ENCODE data around the gene ERC2. TPM values are rescaled to one million over a fixed set of nuclear protein-coding genes. Genes with fewer than 3 reads are reported as not detected.
"Not testable (repeated sequence)": the region's sequence is repeated elsewhere in the genome, so short reads cannot be mapped to it uniquely, and the experiment has no call there.

Gene ERC2
- total RNA-seq, 1 donor from 2014 or later: 1.1 TPM

DNA sequence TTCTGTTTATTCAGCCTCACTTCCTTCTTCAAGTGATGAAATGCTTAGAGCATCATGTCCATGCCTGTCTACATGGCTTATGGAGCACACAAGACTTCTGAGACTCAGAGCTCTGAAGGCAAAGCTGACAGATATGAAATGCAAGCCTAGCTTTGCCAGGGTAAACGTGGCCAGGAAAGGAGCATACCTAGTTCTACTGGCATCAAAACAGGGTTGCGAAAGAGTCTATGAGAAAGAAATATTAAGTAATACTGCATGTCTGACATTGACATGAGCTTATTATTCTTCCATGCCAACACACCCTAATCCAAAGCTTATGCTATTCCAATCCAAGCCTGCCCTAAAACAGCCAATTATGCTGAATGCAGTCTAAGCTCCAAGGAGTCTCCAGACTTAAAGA lies 391.5 kb downstream of the ERC2 start:
- no peak for DNase-seq (ENCODE audit: low spot score)

DNA sequence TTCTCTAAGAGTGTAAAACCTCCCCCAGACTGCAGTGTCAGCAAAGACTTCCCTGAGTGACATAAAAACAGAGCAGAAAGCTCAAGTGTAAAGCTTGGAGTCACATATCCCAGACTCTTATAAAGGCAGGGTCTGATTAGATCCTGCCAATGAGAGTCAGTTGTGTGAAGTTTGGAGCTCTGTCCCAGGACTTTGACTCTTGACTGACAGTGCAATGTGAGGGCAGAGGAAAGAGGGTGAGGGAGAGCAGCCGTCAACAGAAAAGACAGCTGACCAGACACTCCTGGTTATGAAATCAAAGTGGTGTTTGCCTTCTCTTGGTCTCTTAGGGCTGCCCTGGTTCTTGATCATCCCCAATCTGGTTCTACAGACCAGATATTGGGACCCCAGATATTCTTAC lies 393.2 kb downstream of the ERC2 start:
- no peak for DNase-seq (ENCODE audit: low spot score)

DNA sequence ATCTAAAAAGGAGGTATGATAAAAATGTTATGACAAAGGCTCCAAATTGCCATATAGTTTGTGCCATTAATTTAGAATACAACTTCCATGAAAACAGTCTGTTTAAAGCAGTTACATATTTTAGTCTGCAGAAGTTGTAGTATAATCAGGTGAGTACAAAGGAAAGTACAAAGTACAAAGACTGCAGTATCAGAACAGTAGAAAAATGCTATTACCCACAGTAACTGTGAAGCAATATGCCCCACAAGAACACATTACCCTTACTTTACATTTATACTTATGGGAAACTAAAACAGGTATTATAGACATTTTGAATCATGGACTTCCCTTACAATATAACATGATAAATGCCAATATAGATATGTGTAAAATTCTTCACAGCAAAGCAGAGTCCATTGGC lies 398.5 kb downstream of the ERC2 start:
- no peak for DNase-seq (ENCODE audit: low spot score)

DNA sequence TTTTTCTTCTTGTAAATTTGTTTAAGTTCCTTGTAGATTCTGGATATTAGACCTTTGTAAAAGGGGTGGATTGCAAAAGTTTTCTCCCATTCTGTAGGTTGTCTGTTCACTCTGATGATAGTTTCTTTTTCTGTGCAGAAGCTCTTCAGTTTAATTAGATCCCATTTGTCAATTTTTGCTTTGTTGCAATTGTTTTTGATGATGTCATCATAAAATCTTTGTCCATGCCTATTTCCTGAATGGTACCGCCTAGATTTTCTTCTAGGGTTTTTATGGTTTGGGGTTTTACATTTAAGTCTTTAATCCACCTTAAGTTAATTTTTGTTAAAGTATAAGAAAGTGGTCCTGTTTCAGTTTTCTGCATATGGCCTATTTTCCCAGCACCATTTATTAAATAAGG lies 401.9 kb downstream of the ERC2 start:
- not testable (repeated sequence) for DNase-seq (ENCODE audit: low spot score)

DNA sequence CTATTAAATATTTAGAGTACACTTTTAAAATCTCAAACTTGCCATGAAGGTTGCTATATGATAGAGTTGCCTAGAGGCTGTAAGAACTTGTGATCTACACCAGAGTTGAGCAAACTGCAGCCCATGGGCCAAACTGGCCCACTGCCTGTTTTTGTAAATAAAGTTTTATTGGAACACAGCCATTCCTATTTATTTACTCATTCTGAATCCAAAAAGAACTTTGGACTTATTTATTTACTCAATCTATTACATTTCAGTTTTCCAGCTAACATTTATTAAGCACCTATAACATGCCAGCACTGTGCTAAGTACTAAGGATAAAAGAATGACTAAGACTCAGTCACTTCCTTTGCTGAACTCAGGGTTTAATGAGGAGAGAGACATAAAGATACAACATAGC lies 403.6 kb downstream of the ERC2 start:
- DNase-seq (ENCODE audit: low spot score): no peak

DNA sequence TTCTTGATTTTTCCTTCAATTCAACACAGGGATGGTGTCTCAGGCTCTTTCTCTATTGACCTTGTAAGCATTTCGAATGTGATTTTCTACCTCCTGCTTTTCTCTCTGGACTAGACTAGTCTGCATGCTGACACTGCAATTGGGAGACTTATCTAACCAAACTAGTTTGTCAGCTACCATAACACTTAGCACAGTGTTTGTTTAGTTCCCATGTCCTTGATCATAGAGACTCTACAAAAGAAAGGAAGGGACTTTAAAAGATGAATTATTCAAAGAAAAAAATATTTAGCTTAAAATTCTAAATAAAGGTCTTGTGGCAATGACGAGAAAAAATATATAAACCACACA lies 407.0 kb downstream of the ERC2 start:
- DNase-seq (ENCODE audit: low spot score): no peak

DNA sequence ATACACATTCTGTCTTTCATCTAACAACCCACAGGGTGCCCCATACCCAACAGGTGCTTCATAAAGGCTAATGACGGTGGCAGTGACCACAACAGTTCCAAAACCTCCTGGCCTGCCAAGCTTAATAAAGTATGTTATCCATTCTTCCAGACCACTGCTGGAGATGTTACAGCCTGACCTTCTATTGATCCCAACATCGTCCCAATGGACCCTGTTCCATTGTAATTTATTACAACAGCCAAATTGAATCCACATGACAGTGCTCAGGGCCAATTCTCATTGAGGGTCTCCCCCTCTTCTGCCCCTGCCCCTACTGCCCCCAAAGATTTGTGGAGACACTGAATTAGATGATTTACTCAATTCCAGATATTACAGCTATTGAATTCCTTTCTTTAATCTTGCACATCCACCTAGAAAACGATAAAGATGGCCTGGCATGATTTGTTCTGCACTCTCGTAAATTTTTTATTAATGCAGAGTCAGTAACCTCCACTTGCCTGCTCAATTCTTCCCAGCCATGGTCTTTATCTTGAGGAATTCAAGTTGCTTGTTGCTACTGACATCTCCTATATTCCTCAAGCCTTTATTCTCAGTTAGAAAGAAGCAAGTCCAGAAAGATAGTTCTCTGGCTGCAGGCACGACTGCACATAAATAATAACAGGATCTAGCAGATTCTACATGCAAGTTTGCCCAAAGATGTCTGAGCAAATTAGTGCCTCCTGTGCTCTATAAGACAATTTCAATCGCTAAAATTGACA lies 407.6 kb downstream of the ERC2 start:
- DNase-seq (ENCODE audit: low spot score): no peak

DNA sequence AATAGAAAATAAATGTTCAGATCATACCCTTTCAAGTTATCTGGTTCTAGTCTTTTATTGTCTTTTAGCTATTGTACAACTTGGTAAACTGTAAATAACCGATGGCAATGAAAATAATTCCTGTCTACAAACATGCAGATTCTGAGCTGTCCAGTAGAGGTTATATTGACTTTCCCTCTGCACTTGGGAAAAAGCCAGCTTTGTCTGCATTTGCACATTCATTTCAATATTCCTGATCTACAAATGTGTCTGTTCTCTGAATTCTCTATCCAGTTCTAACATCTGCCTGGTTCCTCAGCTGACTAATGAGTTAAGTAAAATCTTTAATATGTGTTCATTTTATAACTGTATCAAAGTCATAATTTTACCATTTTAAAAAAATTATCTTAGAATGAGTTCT lies 408.5 kb downstream of the ERC2 start:
- no peak for DNase-seq (ENCODE audit: low spot score)

DNA sequence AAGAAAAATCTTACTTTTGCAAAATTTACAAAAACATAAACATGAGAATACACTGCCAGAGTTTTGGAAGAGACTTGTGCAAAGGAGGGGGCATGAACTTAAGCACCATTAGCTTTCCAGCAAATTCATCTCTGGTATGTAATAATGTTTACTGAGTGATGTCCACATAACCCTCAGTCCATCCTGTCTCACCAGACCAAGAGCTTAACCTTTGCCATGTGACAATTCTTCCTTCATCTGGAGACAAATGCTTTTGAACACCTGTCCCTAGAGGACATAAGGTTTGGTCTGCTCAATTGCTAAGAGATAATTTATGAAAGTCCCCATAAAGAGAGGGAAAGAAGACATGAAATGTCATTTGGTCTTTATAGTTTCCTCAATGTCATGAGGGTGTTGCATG lies 412.3 kb downstream of the ERC2 start:
- DNase-seq (ENCODE audit: low spot score): no peak

DNA sequence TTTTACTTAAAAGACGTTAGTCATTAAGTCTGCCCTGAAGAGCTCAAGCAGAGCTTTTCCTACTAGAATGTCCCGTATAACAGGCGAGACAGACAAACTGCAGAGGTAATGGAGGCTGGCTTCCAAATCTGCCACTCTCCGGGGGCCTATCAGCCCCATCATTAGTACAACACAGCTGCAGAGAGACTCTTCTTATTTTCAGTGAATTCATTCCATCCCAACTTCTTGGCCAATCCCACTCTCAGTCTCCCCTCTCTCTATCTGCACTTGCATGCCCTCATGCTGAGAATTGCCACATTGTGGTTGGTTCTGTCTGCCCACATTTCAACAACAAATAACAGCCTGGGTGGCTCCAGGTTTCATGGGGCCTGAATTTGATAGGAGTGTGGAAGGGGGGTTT lies 412.7 kb downstream of the ERC2 start:
- no peak for DNase-seq (ENCODE audit: low spot score)

DNA sequence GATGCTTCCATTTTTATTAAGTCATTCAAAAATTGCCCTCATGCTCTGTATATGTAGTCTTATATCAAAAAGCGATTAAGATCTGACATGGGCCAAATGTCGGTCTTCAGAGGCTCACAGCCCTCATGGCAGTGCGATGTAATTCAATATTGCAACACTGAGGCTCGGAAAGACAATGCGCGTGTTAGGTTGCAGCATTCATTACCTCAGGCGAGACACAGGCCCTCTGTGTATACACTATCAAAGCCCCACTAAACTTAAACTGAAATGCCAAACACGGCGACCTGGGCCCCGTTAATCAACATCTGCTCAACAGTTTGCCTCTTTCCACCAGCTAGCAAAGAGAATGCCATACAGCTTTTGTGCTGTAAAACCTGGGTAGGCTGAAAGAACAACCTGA lies 413.4 kb downstream of the ERC2 start:
- no peak for DNase-seq (ENCODE audit: low spot score)

DNA sequence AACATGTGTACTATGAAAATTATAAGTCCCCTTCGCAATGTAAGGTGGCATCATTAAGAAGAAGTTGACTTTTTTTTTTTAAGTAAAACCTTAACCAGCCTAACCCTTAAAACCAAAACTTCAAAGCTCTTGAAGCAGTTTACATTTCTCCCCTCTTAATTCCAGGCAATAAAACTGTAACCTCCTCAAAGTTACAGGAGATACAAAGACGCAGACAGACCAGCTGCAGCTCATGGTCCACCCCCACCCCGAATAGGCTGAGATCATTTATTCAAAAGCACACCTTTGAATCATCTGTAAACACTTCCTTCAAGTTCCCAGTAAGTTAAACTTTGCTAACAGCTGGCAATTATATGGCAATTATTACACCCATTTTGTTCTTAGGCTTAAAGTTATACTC lies 414.5 kb downstream of the ERC2 start:
- DNase-seq (ENCODE audit: low spot score): no peak

DNA sequence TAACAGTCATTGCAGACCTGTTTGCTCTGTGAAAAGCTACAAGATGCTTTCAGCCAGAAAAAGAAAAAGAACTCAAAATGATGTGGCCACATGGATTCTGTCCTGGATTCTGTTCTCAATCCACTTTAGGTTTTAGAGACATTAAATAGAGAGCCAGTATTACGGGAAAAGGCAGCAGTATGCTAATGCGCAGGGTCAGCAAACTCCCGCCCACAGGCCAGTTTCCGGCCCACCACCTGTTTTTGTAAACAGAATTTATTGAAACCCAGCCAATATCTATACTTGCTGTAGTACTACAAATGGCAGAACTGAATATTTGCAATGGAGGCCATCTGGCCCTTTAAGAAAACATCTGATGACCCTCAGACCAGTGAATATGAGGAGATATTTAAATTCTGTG lies 416.1 kb downstream of the ERC2 start:
- DNase-seq (ENCODE audit: low spot score): no peak

DNA sequence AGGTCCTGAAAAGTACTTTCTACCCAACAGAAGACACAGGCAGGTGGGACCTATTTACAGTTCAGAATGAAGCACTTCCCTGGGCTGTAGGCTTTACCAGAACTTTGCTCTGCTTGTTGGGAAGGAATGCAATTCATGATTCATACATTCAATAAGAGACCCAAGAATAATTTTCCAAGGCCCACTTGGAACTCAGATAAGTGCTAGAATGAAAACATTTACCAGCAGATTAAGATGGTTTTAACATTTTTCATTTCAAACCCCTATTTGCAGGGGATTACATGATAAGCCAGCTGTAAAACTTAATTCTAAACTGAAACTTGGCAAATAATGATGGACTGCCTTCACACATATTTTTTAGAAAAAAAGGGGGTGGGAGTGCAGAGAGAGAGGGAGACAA lies 417.2 kb downstream of the ERC2 start:
- no peak for DNase-seq (ENCODE audit: low spot score)

DNA sequence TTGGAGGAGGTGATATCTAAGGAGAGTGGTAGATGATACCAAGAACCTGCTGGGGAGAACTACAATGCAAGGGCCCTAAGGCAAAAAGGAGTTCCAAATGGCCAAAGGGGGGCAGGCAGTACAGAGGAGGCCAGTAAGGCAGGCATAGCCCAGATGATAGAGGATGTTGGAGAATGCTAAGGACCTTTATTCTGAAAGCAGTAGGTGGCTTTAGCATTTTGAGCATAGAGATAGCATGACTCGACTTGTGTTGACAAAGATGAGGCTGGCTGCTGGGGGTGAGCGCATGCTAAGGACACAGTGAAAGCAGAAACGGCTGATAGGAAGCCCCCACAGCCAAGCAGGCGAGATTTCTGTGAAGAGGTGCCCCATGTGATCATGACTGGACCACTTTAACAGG lies 419.3 kb downstream of the ERC2 start:
- no peak for DNase-seq (ENCODE audit: low spot score)

DNA sequence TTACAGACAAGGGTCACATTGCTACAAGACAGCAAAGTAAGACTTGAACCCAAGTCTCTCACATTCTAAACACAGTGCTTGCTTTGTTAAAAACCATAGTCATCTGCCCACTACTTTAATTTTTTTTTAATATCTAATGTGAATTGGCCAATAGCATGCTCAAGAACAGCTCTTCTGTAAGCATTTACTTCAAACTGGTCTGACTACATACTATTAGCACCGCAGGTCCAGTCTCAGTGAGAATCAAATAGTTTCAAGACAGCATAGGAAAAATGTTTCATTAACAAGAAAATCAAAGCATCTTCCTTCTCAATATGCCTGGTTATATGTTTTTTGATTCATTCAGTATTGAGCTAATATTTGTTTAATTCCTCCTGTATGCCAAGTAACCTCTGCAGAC lies 419.9 kb downstream of the ERC2 start:
- no peak for DNase-seq (ENCODE audit: low spot score)

DNA sequence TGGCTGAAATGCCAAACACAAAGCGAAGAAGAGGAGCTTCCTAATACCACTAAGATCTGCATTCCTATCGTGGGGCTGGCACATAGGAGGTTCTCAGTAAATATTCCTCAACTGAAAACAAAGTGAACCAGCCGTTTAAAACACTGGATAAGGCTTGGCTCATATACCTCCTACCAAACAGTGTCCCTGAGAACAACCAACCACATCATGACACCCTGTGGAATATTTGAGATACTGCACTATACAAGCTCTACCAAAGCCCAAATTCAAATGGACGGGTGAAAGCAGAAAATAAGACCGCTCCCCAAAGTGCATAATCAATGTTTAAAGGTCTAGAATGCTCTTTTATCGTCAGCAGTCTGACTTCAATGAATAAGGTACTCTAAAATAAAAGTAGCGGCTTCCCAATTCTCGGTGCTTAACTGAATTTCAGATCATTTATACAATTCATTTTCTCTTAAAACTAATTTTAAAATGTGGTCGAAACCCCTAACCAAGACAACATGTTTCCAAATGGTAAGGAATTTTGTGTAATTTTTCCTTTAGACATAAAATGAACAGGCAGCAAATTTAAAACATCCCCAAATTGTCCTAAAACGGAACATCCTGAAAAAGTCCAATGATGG lies 425.8 kb downstream of the ERC2 start:
- DNase-seq (ENCODE audit: low spot score): no peak

DNA sequence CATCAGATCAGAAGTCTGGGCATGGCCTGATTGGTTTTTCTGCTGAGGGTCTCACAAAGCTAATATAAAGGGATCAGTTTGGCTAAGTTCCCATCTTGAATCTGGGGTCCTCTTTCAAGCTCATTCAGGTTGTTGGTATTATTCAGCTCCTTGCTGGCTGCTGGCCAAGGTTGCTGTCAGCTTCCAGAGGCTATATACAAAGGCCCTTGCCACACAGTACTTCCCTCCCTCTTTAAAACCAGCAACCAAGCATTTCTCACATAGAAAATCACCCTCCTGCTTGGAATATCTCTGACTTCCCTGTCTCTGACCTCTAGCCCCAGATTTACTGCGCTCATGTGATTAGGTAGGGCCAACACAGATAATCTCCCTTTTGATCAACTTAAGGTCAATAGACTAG lies 442.9 kb downstream of the ERC2 start:
- no peak for DNase-seq (ENCODE audit: low spot score)

DNA sequence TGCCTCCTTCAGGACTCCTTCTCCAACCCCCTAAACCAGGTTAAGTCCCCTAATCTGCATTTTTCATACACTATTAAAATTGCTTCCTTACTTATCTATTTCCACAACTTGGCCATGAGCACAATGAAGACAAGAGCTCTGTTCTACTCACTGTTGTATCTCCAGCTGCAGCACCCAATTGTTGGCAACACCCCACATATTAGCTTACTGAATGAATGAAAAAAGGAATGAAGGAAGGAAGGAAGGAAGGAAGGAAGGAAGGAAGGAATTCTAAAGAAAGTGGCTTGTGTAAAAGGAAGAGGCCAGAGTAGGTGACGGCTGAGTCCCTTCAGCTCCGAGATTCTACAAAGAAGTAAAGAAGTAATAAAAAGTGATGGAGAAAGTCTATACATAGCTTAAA lies 444.7 kb downstream of the ERC2 start:
- DNase-seq (ENCODE audit: low spot score): no peak

DNA sequence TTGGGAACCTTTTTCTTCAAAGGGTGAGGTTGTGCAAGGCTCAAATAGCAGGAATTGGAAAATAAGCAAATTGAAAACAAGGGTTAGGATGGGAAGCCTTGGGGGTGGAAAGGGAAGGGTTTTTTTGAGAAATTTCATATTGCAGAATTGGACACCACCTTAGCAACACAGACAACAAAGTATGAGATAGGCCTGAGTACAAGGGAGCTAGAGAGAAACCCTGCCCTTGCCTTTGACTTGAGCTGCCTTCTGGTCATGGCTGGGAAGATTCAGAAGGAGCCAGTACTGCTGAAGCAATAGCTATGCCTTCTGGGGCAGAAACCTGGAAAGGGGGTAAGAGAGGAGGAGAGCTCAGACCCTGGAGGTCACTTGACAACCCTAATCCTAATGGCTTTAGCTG lies 445.6 kb downstream of the ERC2 start:
- DNase-seq (ENCODE audit: low spot score): no peak

DNA sequence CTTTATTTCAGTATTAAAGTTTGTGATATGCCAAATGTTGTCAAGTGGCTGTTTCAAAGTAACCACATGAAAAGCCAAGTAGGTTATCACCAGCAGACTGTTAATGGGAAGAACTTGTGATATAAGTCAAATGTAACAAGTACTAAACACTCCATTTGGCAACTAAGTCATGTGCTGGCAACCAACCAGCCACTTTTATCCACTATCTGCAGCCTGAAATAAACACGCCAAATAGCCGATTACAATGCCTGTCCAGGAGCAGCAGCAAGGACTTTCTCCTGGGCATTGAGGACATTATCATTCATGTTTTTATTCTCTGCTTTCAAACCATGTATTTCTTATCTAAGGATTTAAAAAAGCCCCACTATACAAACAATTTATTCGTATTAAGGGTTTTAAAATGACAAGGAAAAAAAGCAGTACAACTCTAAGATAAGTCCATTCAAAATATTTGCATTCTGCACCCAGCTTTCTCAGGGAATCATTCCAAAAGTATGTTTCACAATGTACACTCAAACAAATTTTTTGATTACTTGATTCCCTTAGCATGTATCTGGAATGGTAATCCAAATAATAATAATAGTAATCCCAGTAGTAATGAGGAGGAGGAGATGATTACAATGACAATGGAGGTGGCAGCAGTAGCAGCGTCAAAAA lies 448.6 kb downstream of the ERC2 start:
- no peak for DNase-seq (ENCODE audit: low spot score)

DNA sequence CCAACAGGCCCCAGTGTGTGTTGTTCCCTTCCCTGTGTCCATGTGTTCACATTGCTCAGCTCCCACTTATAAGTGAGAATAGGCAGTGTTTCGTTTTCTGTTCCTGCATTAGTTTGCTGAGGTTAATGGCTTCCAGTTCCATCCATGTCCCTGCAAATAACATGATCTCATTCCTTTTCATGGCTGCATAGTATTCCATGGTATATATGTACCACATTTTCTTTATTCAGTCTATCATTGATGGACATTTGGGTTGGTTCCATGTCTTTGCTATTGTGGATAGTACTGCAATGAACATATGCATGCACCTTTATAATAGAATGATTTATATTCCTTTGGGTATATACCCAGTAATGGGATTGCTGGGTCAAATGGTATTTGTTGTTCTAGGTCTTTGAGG lies 452.9 kb downstream of the ERC2 start:
- not testable (repeated sequence) for DNase-seq (ENCODE audit: low spot score)

DNA sequence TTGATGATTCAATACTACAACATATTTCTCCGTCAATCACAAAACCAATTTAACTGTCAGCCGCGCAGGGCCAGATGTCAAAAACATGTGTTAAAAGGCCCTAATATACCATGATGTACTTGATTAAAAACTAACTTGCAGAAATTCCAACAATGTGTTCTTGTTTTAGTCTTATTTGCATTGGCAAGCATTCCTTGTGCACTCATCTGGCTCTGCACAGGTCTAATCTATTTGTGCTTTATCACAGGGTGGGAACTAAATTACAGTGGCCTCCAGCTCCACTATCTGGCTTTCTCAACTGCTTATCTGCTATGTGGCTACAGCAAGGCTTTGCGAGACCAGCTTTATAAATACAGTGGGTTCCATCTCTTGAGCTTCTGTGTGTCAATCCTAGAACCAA lies 455.5 kb downstream of the ERC2 start:
- no peak for DNase-seq (ENCODE audit: low spot score)
